Endothelial cell (in vitro differentiated cells): ENCODE data around the gene FGF23. TPM values are rescaled to one million over a fixed set of nuclear protein-coding genes. Genes with fewer than 3 reads are reported as not detected.

Source experiments
- DNase-seq: peaks from one replicate; pipeline ENCODE4 v3.0.0; 2021; ENCODE audit warnings: low spot score
- H3K27ac Mint-ChIP-seq: one replicate; pipeline ENCODE4 v1.8.0; 2021; ENCODE audit warnings: mixed read lengths, inconsistent platforms; ENCODE audit not compliant: unreplicated experiment
- H3K27me3 Mint-ChIP-seq: one replicate; pipeline ENCODE4 v1.8.0; 2021; ENCODE audit warnings: mild to moderate bottlenecking, moderate library complexity, mixed read lengths, inconsistent platforms; ENCODE audit not compliant: unreplicated experiment
- H3K36me3 Mint-ChIP-seq: one replicate; pipeline ENCODE4 v1.8.0; 2021; ENCODE audit warnings: mild to moderate bottlenecking, low read depth, mixed read lengths, inconsistent platforms; ENCODE audit not compliant: unreplicated experiment
- H3K4me1 Mint-ChIP-seq: one replicate; pipeline ENCODE4 v1.8.0; 2021; ENCODE audit warnings: mild to moderate bottlenecking, mixed read lengths, inconsistent platforms; ENCODE audit not compliant: unreplicated experiment
- H3K4me3 Mint-ChIP-seq: one replicate; pipeline ENCODE4 v1.8.0; 2021; ENCODE audit warnings: mild to moderate bottlenecking, mixed read lengths, inconsistent platforms; ENCODE audit not compliant: unreplicated experiment
- H3K9me3 Mint-ChIP-seq: one replicate; pipeline ENCODE4 v1.8.0; 2021; ENCODE audit warnings: mixed read lengths, inconsistent platforms; ENCODE audit not compliant: unreplicated experiment
- CTCF ChIP-seq: fragments of 200-600 bp; sonication (generic); IDR thresholded peaks from one replicate; pipeline ENCODE4 v1.5.0; 2021; ENCODE audit warnings: antibody characterized with exemption; ENCODE audit not compliant: unreplicated experiment
- total RNA-seq: library from RNA; stranded (reverse); fragmentation: NEBNext Ultra II Directional; extraction: Animal tissue kit (Norgen Biotek cat#: 25700); gene quantifications from one replicate; pipeline ENCODE4 v1.2.1, GENCODE V29; 2021; ENCODE audit not compliant: unreplicated experiment

The FGF23 gene
- total RNA-seq, 1 donor from 2014 or later: not detected

GRCh38 chr12:4420138-4420670 lies 40.7 kb upstream of the FGF23 start:
- no peak overlapping the region for H3K4me3 Mint-ChIP-seq
- H3K36me3 Mint-ChIP-seq: no peaks in the 10 kb centered on the region
- peaks cover 5% of the 10 kb centered on the region for H3K4me1 Mint-ChIP-seq
- DNase-seq: no peak
- TF ChIP-seq CTCF: no peak
- no peaks in the 10 kb centered on the region for H3K9me3 Mint-ChIP-seq
- H3K27me3 Mint-ChIP-seq: no peaks in the 10 kb centered on the region
- H3K27ac Mint-ChIP-seq: no peak overlapping the region

- H3K27me3 Mint-ChIP-seq: no peaks in the 10 kb centered on the region
- peaks cover 3% of the 10 kb centered on the region for H3K4me1 Mint-ChIP-seq
- H3K27ac Mint-ChIP-seq: no peak overlapping the region
- DNase-seq: no peak
- no peaks in the 10 kb centered on the region for H3K36me3 Mint-ChIP-seq
- no peak for TF ChIP-seq CTCF
- no peak overlapping the region for H3K4me3 Mint-ChIP-seq
- H3K9me3 Mint-ChIP-seq: no peaks in the 10 kb centered on the region
Measured at GRCh38 chr12:4418913-4419312, 39.4 kb upstream of the FGF23 start.

GRCh38 chr12:4417936-4418335 lies 38.4 kb upstream of the FGF23 start:
- Mint-ChIP-seq H3K36me3 (no peaks in the 10 kb centered on the region), H3K27ac (no peak overlapping the region), H3K9me3 (no peaks in the 10 kb centered on the region), H3K4me1 (peaks cover 3% of the 10 kb centered on the region), H3K4me3 (no peak overlapping the region), H3K27me3 (no peaks in the 10 kb centered on the region)
- no peak for DNase-seq
- TF ChIP-seq CTCF: no peak

- peaks cover 3% of the 10 kb centered on the region for H3K4me1 Mint-ChIP-seq
- TF ChIP-seq CTCF: no peak
- H3K27ac Mint-ChIP-seq: no peak overlapping the region
- H3K27me3 Mint-ChIP-seq: no peaks in the 10 kb centered on the region
- no peaks in the 10 kb centered on the region for H3K9me3 Mint-ChIP-seq
- no peak for DNase-seq
- H3K36me3 Mint-ChIP-seq: no peaks in the 10 kb centered on the region
- no peak overlapping the region for H3K4me3 Mint-ChIP-seq
Measured at GRCh38 chr12:4417455-4417854, 37.9 kb upstream of the FGF23 start.

GRCh38 chr12:4416276-4416675 lies 36.8 kb upstream of the FGF23 start:
- Mint-ChIP-seq H3K4me1 (peaks cover 3% of the 10 kb centered on the region), H3K27ac (no peak overlapping the region), H3K9me3 (no peaks in the 10 kb centered on the region), H3K4me3 (no peak overlapping the region), H3K36me3 (no peaks in the 10 kb centered on the region), H3K27me3 (no peaks in the 10 kb centered on the region)
- TF ChIP-seq CTCF: no peak
- DNase-seq: no peak
